ENCODE measurements around the gene CNIH2. TPM values are rescaled to one million over a fixed set of nuclear protein-coding genes. Genes with fewer than 3 reads are reported as not detected.

CNIH2 gene
- total RNA-seq, 1 experiment from 2014 or later, result 1.3 TPM

DNA sequence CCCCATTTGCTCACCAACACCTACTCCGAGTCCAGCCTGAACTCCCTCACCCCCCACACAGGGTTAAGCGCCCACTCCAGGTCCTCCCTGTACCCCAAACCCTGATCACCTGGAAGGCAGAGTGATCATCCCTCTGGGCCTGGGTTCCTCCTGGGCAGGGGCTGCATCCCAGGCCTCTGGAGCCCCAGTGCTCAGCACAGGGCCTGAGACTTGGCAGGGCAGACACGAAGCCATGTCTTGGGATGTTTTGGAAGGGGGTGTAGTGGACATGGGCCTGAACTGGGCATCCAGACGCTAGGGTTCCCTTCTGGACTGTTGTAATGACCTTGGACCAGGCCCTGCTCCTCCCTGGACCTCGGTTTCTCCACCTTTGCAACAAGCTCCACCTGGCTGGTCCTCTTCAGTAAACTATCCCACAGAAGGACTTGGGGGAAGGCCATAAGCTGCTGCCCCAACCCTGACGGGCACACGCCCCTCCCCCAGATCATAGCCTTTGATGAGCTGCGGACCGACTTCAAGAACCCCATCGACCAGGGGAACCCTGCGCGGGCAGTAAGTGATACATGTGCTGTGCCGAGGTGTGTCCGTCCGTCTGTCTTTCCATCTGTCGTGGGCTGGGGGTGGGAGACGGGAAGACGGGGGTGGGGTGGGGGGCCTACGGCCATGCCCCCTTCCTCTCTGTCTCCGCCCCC is 3.9 kb downstream of the CNIH2 start:
- ChIA-PET CTCF (interaction anchor here (0.7 to 3.0 kb wide), 7 partner anchors 9 to 103 kb away, joined by 3 to 17 read pairs (median 4); partner anchors contain the start of genes RAB1B and TMEM151A), RAD21 (ENCODE audit: low non-redundant PET in 1 of 2, low total read pairs in 2 of 2, uncharacterized antibody in 2 of 2, unreplicated experiment in 2 of 2) (no interaction called here), POLR2A (interaction anchor here (0.9 kb wide), 1 partner anchor 14 kb away, joined by 3 read pairs; no protein-coding TSS in a partner anchor)
- Histone ChIP-seq H3K9ac (ENCODE audit: low read length) (no peak overlapping the region), H3K4me2 (ENCODE audit: low read length) (no peak overlapping the region; the same call in 1 of the 2 replicates), H3K9me3 (ENCODE audit: control insufficient read depth in 1 of 2, insufficient read depth in 1 of 2, low read depth in 1 of 2, low read length in 2 of 2) (no peaks in the 10 kb centered on the region), H3K36me3 (ENCODE audit: control insufficient read depth in 1 of 2, insufficient read depth in 2 of 2, low read length in 2 of 2) (no peaks in the 10 kb centered on the region), H3K9me2 (ENCODE audit: insufficient read depth) (no peaks in the 10 kb centered on the region), H3K27ac (ENCODE audit: low read depth, low read length) (no peak overlapping the region), H4K20me1 (ENCODE audit: insufficient read depth) (no peaks in the 10 kb centered on the region), H3K79me2 (ENCODE audit: insufficient read depth, low read length) (0 out of 2 replicates have a peak, but pooled peaks cover 5% of the 10 kb centered on the region), H3K4me1 (ENCODE audit: control insufficient read depth in 1 of 2, insufficient read depth in 2 of 2, low read length in 2 of 2) (peaks cover 0 to 26% of the 10 kb centered on the region in 2 experiments; a peak in 2 of 4 replicates), H3K27me3 (ENCODE audit: insufficient read depth, low read length) (no peaks in the 10 kb centered on the region), H3K4me3 (replicated peaks in 1 of 2; ENCODE audit: low read depth in 1 of 2, low read length in 2 of 2) (no peak overlapping the region), H2AFZ (ENCODE audit: low read depth, low read length, poor library complexity, severe bottlenecking) (no peak overlapping the region)
- TF ChIP-seq, protein P1, sequence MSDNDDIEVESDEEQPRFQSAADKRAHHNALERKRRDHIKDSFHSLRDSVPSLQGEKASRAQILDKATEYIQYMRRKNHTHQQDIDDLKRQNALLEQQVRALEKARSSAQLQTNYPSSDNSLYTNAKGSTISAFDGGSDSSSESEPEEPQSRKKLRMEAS (IDR thresholded peaks at IDR 0.05), result no peak
- TF ChIP-seq ZNF274 (IDR thresholded peaks at IDR 0.05; ENCODE audit: low read depth, low read length), result no peak
- TF ChIP-seq, protein P2, sequence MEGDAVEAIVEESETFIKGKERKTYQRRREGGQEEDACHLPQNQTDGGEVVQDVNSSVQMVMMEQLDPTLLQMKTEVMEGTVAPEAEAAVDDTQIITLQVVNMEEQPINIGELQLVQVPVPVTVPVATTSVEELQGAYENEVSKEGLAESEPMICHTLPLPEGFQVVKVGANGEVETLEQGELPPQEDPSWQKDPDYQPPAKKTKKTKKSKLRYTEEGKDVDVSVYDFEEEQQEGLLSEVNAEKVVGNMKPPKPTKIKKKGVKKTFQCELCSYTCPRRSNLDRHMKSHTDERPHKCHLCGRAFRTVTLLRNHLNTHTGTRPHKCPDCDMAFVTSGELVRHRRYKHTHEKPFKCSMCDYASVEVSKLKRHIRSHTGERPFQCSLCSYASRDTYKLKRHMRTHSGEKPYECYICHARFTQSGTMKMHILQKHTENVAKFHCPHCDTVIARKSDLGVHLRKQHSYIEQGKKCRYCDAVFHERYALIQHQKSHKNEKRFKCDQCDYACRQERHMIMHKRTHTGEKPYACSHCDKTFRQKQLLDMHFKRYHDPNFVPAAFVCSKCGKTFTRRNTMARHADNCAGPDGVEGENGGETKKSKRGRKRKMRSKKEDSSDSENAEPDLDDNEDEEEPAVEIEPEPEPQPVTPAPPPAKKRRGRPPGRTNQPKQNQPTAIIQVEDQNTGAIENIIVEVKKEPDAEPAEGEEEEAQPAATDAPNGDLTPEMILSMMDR (IDR thresholded peaks at IDR 0.05 in 2 of 3, conservative IDR thresholded peaks at IDR 0.05 in 1 of 3; ENCODE audit: borderline replicate concordance in 1 of 3, insufficient read depth in 1 of 3, low read depth in 2 of 3, low read length in 2 of 3), result no peak
- TF ChIP-seq YY1 (IDR thresholded peaks at IDR 0.05; ENCODE audit: extremely low read depth, insufficient replicate concordance, low read depth, low read length), result no peak
- no peak for TF ChIP-seq EGR1 (IDR thresholded peaks at IDR 0.05; ENCODE audit: low read depth)
- no peak for TF ChIP-seq ZFX (IDR thresholded peaks at IDR 0.05)
- no peak for TF ChIP-seq FOSL1 (IDR thresholded peaks at IDR 0.05; ENCODE audit: low read depth)
- no peak for TF ChIP-seq EZH2phosphoT487 (IDR thresholded peaks at IDR 0.05; ENCODE audit: borderline replicate concordance)
- no peak for TF ChIP-seq SIN3A (IDR thresholded peaks at IDR 0.05; ENCODE audit: low read depth)
- no peak for TF ChIP-seq JUND (IDR thresholded peaks at IDR 0.05)
- TF ChIP-seq, protein P3, sequence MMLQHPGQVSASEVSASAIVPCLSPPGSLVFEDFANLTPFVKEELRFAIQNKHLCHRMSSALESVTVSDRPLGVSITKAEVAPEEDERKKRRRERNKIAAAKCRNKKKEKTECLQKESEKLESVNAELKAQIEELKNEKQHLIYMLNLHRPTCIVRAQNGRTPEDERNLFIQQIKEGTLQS (IDR thresholded peaks at IDR 0.05), result no peak
- TF ChIP-seq, protein P4, sequence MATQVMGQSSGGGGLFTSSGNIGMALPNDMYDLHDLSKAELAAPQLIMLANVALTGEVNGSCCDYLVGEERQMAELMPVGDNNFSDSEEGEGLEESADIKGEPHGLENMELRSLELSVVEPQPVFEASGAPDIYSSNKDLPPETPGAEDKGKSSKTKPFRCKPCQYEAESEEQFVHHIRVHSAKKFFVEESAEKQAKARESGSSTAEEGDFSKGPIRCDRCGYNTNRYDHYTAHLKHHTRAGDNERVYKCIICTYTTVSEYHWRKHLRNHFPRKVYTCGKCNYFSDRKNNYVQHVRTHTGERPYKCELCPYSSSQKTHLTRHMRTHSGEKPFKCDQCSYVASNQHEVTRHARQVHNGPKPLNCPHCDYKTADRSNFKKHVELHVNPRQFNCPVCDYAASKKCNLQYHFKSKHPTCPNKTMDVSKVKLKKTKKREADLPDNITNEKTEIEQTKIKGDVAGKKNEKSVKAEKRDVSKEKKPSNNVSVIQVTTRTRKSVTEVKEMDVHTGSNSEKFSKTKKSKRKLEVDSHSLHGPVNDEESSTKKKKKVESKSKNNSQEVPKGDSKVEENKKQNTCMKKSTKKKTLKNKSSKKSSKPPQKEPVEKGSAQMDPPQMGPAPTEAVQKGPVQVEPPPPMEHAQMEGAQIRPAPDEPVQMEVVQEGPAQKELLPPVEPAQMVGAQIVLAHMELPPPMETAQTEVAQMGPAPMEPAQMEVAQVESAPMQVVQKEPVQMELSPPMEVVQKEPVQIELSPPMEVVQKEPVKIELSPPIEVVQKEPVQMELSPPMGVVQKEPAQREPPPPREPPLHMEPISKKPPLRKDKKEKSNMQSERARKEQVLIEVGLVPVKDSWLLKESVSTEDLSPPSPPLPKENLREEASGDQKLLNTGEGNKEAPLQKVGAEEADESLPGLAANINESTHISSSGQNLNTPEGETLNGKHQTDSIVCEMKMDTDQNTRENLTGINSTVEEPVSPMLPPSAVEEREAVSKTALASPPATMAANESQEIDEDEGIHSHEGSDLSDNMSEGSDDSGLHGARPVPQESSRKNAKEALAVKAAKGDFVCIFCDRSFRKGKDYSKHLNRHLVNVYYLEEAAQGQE (IDR thresholded peaks at IDR 0.05; ENCODE audit: low read depth), result no peak
- TF ChIP-seq CEBPB (IDR thresholded peaks at IDR 0.05; ENCODE audit: low read depth), result no peak
- no peak for TF ChIP-seq ELF1 (IDR thresholded peaks at IDR 0.05; ENCODE audit: borderline replicate concordance, low read depth)
- TF ChIP-seq POLR2AphosphoS5 (IDR thresholded peaks at IDR 0.05; ENCODE audit: low read depth, low read length), result no peak
- intact Hi-C loops (cut with micrococcal nuclease), result no loop called here
- no TSS peak for BruUV-seq (replicated peaks)
- DNase-seq (ENCODE audit: low read depth, low spot score) (no peak), ATAC-seq (no peak)

Data from HCT116 (cell line).